Cortex of kidney (tissue), 1 donor: Measurements from ENCODE around the gene SKIDA1.

ENCODE experiments used
- DNase-seq: peaks from one replicate; lab custom pipeline; 2025; lab: John Stamatoyannopoulos, UW

SKIDA1 gene

GRCh38 chr10:21517134-21518031, 8.1 kb downstream of the SKIDA1 start:
- DNase-seq: no peak

- no peak for DNase-seq
These were observed 9.0 kb downstream of the SKIDA1 start for GRCh38 chr10:21516242-21517131.

DNA sequence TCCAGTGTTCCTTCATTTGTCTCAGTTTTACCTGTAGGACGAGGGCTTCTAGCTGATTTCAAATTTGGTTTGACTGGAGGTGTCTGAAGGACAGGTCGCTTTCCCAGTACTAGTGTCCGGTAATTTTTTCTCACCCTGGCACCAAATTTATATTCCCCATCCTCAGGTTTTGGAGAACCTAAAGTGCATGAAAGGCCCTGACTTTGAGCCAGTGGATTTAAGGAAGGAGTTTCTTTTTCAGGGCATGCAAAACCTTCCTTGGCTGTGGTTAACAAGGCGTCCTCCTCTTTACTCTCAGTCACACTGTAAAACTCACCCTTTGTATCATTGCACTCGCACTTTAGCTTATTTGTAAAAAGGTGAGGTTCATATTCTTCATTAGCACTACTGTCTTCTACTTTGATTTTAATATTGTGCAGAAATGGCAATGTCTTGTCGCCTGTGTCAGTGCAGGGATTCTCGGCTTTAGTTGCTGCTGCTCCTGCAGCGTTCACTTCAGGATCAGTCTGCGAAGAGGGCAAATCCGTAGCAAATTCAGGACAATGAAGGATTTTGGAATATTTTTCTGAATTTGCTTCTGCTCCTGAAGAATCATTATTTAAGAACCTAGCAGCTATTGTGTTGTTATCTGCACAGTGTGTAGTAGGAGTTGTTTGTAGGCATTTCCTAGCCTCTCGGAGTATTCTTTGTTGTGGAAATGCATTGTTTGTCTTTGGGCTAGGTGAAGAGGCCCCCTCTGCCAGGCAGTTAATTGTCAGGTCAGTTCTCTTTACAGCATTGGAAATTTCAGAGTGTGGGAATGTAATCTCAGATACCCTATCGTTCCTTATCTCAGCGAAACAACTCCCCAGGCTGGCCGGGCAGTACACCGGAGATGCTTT, 9.9 kb downstream of the SKIDA1 start:
- no peak for DNase-seq

- DNase-seq: no peak
These were observed 10.6 kb downstream of the SKIDA1 start for GRCh38 chr10:21514818-21515351.

- no peak for DNase-seq
These were observed 11.2 kb downstream of the SKIDA1 start for GRCh38 chr10:21514129-21514817.

DNA sequence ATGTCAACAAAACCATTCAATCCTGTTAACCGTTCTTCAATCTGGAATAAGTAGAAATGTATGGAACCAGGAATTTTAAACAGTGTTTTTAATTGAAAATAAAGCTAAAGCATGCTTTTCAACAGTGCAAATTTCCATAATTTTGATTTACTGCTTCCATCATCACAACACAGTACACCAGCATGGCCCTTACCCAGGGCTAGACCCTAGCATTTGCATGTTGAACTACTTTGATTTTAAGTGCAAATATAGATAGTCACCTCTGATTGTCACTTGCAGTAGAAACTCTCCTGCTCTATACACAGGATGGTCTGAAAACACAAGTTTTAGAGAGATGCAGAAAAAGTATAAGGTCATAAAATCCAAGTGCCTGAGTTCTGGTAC, 12.1 kb downstream of the SKIDA1 start:
- no peak for DNase-seq

- DNase-seq: no peak
These were observed 12.7 kb downstream of the SKIDA1 start for GRCh38 chr10:21512573-21513404.

DNA sequence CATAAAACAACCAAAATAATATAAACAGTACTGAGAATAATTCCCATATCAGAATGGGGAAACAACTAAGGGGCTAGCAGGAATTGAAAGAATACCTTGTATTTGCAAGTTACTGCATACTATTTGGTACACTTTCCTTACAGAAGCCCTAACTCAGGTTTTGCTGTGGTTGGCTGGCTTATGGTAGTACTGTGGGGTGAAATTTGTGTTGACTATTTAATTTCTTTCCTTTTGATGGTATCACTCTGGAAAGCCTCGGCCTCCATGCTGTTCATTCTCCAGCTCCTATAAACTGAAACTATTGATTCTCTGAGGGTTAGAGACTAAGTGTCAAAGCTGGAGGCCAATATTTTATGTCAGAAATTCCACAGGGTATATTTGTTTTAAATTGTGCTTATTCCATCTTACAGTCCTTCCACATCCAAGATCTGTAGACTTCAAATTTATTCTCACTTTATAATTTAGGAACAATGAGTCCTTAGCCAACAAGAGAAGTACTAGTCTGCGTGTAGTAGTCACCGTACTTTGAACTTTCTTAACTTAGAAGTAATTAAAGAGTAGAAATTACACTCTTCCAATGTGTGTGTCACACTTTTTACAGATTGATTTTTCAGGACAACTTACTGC, 13.4 kb downstream of the SKIDA1 start:
- no peak for DNase-seq

DNA sequence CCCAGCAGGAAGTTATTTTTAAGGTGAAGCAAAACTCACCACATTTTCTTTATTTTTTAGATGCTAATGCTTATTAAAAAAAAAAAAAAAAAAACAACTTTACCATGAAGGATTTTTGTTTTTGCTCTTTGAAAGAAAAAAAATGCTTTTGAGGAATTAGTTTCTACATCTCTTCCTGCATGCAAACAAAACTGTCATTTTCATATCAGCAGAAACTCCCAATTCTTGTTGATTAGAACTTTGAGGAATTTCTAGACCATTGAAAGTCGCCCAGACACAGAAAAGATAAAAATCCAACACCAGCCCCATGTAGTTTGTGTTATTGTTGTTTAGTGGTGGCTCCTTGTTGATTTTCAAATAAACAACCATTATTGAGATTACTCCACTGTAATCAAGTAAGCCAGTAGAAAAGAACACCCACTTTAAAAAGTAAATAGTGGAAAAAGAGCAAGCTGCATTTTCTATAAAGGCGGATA, 14.3 kb downstream of the SKIDA1 start:
- no peak for DNase-seq

GRCh38 chr10:21510241-21511094, 15.0 kb downstream of the SKIDA1 start:
- no peak for DNase-seq

GRCh38 chr10:21509341-21510240, 15.9 kb downstream of the SKIDA1 start:
- DNase-seq: no peak

- no peak for DNase-seq
These were observed 16.7 kb downstream of the SKIDA1 start for GRCh38 chr10:21508706-21509331.

DNA sequence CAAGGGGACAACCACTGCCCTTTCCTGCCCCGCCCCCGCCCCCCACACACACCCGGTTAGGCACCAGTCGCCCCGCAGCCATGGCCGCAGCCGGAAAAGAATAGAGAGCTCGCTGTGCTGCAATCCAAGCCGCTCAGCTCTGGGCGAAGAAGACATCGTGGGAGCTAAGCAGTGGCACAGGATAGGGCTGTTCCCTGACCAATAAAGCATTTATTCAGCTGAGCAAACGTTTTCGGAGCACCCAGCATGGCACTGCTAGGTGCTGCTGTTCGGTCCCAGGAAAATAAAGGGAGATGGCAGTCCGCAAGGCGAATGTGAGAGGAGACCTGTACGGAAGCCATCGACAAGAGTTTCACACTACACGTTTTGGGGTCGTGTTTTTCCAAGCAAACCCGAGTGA, 18.3 kb downstream of the SKIDA1 start:
- no peak for DNase-seq

- no peak for DNase-seq
These were observed 19.1 kb downstream of the SKIDA1 start for GRCh38 chr10:21506351-21506750.

GRCh38 chr10:21505711-21506278, 19.7 kb downstream of the SKIDA1 start:
- DNase-seq: no peak

DNA sequence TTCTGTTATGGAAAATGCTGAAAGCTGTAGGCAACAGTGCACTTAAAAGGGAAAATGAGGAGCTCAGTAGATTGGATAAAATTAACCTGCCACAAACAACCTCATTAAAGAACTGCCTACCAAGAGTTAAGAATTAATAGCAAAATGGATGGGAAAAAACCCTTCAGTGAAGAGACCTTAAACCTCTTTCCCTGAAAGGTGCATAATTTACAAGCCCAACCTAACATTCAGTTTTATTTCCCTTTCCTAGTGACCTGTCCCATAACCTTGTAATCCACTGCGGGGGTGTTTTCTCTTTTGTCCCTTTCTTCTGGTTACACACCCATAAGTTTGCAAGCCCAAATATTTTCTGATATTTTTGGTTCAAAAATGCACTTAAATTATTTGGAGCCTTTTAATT, 21.9 kb downstream of the SKIDA1 start:
- no peak for DNase-seq

DNA sequence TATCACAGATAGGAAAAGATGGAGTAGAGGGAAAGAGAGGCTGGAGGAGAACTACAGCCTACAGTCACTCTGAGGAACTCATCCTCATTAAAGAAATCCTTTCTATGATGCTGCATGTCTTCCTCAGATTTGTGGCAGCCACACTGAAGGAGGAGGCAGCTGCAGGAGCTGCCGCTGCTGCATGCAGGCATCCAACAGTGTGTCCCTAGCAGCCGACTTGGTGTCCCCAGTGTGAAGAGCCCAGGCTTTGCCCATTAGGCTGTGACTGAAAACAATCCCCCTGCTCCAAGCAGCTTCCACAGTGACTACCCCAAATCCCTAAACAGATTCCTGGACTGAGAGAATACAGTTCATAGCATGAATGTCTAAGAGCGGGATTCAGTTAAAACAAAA, 23.1 kb downstream of the SKIDA1 start:
- DNase-seq: no peak
